Rectal smooth muscle tissue (tissue), 1 donor: ENCODE results near the gene THEMIS.
"Not testable (repeated sequence)": the region's sequence is repeated elsewhere in the genome, so short reads cannot be mapped to it uniquely, and the experiment has no call there.

Experiments used
- H3K27ac ChIP-seq: one replicate; pipeline ENCODE4 v1.7.0; 2013; ENCODE audit warnings: low read depth, low read length, inconsistent platforms
- H3K27me3 ChIP-seq: one replicate; pipeline ENCODE4 v1.7.0; 2013; ENCODE audit warnings: low read length; ENCODE audit not compliant: control insufficient read depth, insufficient read depth
- H3K36me3 ChIP-seq: one replicate; pipeline ENCODE4 v1.7.0; 2013; ENCODE audit warnings: low read length; ENCODE audit not compliant: control insufficient read depth, insufficient read depth
- H3K4me1 ChIP-seq: one replicate; pipeline ENCODE4 v1.7.0; 2013; ENCODE audit warnings: low read length; ENCODE audit not compliant: control insufficient read depth, insufficient read depth
- H3K4me3 ChIP-seq: one replicate; pipeline ENCODE4 v1.7.0; 2013; ENCODE audit warnings: low read length
- H3K9ac ChIP-seq: one replicate; pipeline ENCODE4 v1.7.0; 2013; ENCODE audit warnings: low read length

THEMIS gene

GRCh38 chr6:127932708-127933107 lies 31.9 kb upstream of the THEMIS start:
- Histone ChIP-seq H3K4me1 (no peaks in the 10 kb centered on the region), H3K9ac (no peak overlapping the region), H3K27me3 (no peaks in the 10 kb centered on the region), H3K27ac (no peak overlapping the region), H3K4me3 (no peak overlapping the region), H3K36me3 (no peaks in the 10 kb centered on the region)

- H3K36me3 ChIP-seq, H3K9ac ChIP-seq, H3K27me3 ChIP-seq, H3K4me3 ChIP-seq, H3K27ac ChIP-seq, H3K4me1 ChIP-seq: not testable (repeated sequence)
Observed at GRCh38 chr6:127926441-127926840, 25.6 kb upstream of the THEMIS start.

- H3K4me3 ChIP-seq, result no peak overlapping the region
- no peaks in the 10 kb centered on the region for H3K4me1 ChIP-seq
- H3K27ac ChIP-seq, result no peak overlapping the region
- H3K27me3 ChIP-seq, result no peaks in the 10 kb centered on the region
- no peaks in the 10 kb centered on the region for H3K36me3 ChIP-seq
- H3K9ac ChIP-seq, result no peak overlapping the region
Observed at GRCh38 chr6:127924440-127924839, 23.6 kb upstream of the THEMIS start.

GRCh38 chr6:127924031-127924430 lies 23.2 kb upstream of the THEMIS start:
- no peak overlapping the region for H3K4me3 ChIP-seq
- no peaks in the 10 kb centered on the region for H3K36me3 ChIP-seq
- H3K4me1 ChIP-seq, result no peaks in the 10 kb centered on the region

GRCh38 chr6:127923135-127923534 lies 22.3 kb upstream of the THEMIS start:
- Histone ChIP-seq H3K27ac (no peak overlapping the region), H3K27me3 (no peaks in the 10 kb centered on the region), H3K4me3 (no peak overlapping the region), H3K4me1 (no peaks in the 10 kb centered on the region), H3K36me3 (no peaks in the 10 kb centered on the region), H3K9ac (no peak overlapping the region)

More at GRCh38 chr6:127924031-127924430, 23.2 kb upstream of the THEMIS start:
- H3K27me3 ChIP-seq, result no peaks in the 10 kb centered on the region
- no peak overlapping the region for H3K9ac ChIP-seq
- H3K27ac ChIP-seq, result no peak overlapping the region

- H3K4me1 ChIP-seq, result no peaks in the 10 kb centered on the region
- no peaks in the 10 kb centered on the region for H3K36me3 ChIP-seq
- no peak overlapping the region for H3K9ac ChIP-seq
- H3K27me3 ChIP-seq, result no peaks in the 10 kb centered on the region
- no peak overlapping the region for H3K4me3 ChIP-seq
- no peak overlapping the region for H3K27ac ChIP-seq
Observed at GRCh38 chr6:127921982-127922381, 21.1 kb upstream of the THEMIS start.

GRCh38 chr6:127920804-127921203 lies 19.9 kb upstream of the THEMIS start:
- no peak overlapping the region for H3K27ac ChIP-seq
- H3K9ac ChIP-seq, result no peak overlapping the region
- no peak overlapping the region for H3K4me3 ChIP-seq
- H3K27me3 ChIP-seq, result no peaks in the 10 kb centered on the region
- no peaks in the 10 kb centered on the region for H3K4me1 ChIP-seq
- no peaks in the 10 kb centered on the region for H3K36me3 ChIP-seq

- H3K36me3 ChIP-seq, result no peaks in the 10 kb centered on the region
- no peak overlapping the region for H3K27ac ChIP-seq
- no peaks in the 10 kb centered on the region for H3K27me3 ChIP-seq
- no peaks in the 10 kb centered on the region for H3K4me1 ChIP-seq
- no peak overlapping the region for H3K4me3 ChIP-seq
- H3K9ac ChIP-seq, result no peak overlapping the region
Observed at GRCh38 chr6:127918506-127919427, 17.9 kb upstream of the THEMIS start.

GRCh38 chr6:127917766-127918165 lies 16.9 kb upstream of the THEMIS start:
- H3K9ac ChIP-seq, result no peak overlapping the region
- H3K4me1 ChIP-seq, result no peaks in the 10 kb centered on the region
- H3K36me3 ChIP-seq, result no peaks in the 10 kb centered on the region
- no peak overlapping the region for H3K4me3 ChIP-seq
- H3K27ac ChIP-seq, result no peak overlapping the region
- H3K27me3 ChIP-seq, result no peaks in the 10 kb centered on the region

- Histone ChIP-seq H3K4me1 (no peaks in the 10 kb centered on the region), H3K36me3 (no peaks in the 10 kb centered on the region), H3K4me3 (no peak overlapping the region), H3K9ac (no peak overlapping the region), H3K27ac (no peak overlapping the region), H3K27me3 (no peaks in the 10 kb centered on the region)
Observed at GRCh38 chr6:127914240-127914639, 13.4 kb upstream of the THEMIS start.

GRCh38 chr6:127912914-127913313 lies 12.1 kb upstream of the THEMIS start:
- H3K27me3 ChIP-seq, result no peaks in the 10 kb centered on the region
- H3K4me1 ChIP-seq, result no peaks in the 10 kb centered on the region
- H3K9ac ChIP-seq, result no peak overlapping the region
- no peak overlapping the region for H3K4me3 ChIP-seq
- no peak overlapping the region for H3K27ac ChIP-seq
- H3K36me3 ChIP-seq, result no peaks in the 10 kb centered on the region

GRCh38 chr6:127907960-127908640 lies 7.2 kb upstream of the THEMIS start:
- no peaks in the 10 kb centered on the region for H3K27me3 ChIP-seq
- H3K4me1 ChIP-seq, result no peaks in the 10 kb centered on the region
- H3K36me3 ChIP-seq, result no peaks in the 10 kb centered on the region
- H3K4me3 ChIP-seq, result no peak overlapping the region
- no peak overlapping the region for H3K9ac ChIP-seq
- H3K27ac ChIP-seq, result no peak overlapping the region
